B cell (primary cell): ENCODE measurements around the gene BMAL2.

Experiments
- EZH2 ChIP-seq: IDR thresholded peaks from 2 replicates; pipeline ENCODE4 v1.6.1; 2012; ENCODE audit warnings: borderline replicate concordance, low read depth, mild to moderate bottlenecking, moderate library complexity, low read length; ENCODE audit not compliant: insufficient read depth, poor library complexity, severe bottlenecking
- TF ChIP-seq, protein P1 (sequence below): fragments of 200-600 bp; IDR thresholded peaks from one replicate; pipeline ENCODE4 v1.8.0; 2022; ENCODE audit warnings: antibody characterized with exemption, mild to moderate bottlenecking

DNA sequence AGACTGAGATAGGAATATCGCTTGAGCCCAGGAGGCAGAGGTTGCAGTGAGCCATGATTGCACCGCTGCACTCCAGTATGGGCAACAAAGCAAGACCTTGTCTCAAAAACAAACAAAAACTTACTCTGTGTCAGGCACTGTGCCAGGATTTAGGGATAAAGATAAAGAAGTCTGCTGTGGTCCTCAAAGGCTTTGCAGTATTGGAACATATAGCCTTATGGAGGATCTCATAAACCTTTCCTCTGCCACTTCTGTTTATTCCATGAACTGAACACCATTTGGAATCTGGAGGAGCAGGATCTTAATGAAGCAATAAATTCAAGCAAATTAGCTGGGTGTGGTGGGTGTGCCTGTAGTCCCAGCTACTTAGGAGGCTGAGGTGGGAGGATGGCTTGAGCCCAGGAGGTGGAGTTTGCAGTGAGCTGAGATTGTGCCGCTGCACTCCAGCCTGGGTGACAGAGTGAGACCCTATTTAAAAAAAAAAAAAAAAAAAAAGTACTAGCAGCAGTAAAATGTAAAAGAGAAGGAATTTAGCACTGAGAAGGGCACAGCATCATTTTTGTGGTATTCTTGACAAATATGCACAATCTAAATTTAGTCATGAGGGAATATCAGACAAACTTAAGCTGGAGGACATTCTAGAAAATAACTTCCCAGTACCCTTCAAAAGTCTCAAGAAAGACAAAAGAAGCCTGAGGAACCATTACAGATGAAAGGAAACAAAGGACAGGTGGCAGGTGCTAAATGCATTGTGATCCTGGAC lies 27.1 kb downstream of the BMAL2 start:
- TF ChIP-seq, protein P1, sequence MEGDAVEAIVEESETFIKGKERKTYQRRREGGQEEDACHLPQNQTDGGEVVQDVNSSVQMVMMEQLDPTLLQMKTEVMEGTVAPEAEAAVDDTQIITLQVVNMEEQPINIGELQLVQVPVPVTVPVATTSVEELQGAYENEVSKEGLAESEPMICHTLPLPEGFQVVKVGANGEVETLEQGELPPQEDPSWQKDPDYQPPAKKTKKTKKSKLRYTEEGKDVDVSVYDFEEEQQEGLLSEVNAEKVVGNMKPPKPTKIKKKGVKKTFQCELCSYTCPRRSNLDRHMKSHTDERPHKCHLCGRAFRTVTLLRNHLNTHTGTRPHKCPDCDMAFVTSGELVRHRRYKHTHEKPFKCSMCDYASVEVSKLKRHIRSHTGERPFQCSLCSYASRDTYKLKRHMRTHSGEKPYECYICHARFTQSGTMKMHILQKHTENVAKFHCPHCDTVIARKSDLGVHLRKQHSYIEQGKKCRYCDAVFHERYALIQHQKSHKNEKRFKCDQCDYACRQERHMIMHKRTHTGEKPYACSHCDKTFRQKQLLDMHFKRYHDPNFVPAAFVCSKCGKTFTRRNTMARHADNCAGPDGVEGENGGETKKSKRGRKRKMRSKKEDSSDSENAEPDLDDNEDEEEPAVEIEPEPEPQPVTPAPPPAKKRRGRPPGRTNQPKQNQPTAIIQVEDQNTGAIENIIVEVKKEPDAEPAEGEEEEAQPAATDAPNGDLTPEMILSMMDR = no peak
- no peak for TF ChIP-seq EZH2
